DMS114 treated with DMSO at 0.1 percent for 48 hours (cell line): ENCODE results near the gene NPR1.
"Not testable (repeated sequence)": the region's sequence is repeated elsewhere in the genome, so short reads cannot be mapped to it uniquely, and the experiment has no call there.

Source experiments
- DNase-seq: peaks from one replicate; lab custom pipeline; 2025; ENCODE audit not compliant: unreplicated experiment; lab: John Stamatoyannopoulos, UW

The NPR1 gene

DNA sequence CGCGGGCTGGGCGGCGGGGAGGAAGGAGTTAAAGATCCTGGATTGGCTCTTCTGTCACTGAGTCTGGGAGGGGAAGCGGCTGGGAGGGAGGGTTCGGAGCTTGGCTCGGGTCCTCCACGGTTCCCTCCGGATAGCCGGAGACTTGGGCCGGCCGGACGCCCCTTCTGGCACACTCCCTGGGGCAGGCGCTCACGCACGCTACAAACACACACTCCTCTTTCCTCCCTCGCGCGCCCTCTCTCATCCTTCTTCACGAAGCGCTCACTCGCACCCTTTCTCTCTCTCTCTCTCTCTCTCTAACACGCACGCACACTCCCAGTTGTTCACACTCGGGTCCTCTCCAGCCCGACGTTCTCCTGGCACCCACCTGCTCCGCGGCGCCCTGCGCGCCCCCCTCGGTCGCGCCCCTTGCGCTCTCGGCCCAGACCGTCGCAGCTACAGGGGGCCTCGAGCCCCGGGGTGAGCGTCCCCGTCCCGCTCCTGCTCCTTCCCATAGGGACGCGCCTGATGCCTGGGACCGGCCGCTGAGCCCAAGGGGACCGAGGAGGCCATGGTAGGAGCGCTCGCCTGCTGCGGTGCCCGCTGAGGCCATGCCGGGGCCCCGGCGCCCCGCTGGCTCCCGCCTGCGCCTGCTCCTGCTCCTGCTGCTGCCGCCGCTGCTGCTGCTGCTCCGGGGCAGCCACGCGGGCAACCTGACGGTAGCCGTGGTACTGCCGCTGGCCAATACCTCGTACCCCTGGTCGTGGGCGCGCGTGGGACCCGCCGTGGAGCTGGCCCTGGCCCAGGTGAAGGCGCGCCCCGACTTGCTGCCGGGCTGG is at the start of gene NPR1:
TSS of gene NPR1 (plus strand) at position 170 of the 818 bp plus-strand sequence. CDS start at position 591, 421 bp downstream.
- DNase-seq, result peak; percentile 77

- no peak for DNase-seq
Observed at GRCh38 chr1:153629343-153629665, 49.2 kb upstream of the NPR1 start.

- DNase-seq, result no peak
Observed at GRCh38 chr1:153629971-153630370, 48.5 kb upstream of the NPR1 start.

DNA sequence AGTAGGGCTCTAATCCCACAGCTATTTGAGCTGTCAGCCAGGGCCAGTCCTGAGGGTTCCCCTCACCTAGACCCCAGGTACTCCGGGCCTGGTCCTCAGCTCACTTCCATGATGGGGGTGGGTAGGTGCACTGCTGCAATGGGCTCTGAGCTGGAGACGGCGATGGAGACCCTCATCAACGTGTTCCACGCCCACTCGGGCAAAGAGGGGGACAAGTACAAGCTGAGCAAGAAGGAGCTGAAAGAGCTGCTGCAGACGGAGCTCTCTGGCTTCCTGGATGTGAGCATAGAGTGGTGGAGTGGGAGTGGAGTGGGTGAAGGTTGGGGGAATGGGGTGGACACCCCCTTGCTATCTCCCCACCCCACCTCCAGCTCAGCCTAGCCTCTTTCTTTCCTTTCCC is 48.1 kb upstream of the NPR1 start:
- DNase-seq, result no peak

- no peak for DNase-seq
Observed at GRCh38 chr1:153631047-153632022, 47.2 kb upstream of the NPR1 start.

DNA sequence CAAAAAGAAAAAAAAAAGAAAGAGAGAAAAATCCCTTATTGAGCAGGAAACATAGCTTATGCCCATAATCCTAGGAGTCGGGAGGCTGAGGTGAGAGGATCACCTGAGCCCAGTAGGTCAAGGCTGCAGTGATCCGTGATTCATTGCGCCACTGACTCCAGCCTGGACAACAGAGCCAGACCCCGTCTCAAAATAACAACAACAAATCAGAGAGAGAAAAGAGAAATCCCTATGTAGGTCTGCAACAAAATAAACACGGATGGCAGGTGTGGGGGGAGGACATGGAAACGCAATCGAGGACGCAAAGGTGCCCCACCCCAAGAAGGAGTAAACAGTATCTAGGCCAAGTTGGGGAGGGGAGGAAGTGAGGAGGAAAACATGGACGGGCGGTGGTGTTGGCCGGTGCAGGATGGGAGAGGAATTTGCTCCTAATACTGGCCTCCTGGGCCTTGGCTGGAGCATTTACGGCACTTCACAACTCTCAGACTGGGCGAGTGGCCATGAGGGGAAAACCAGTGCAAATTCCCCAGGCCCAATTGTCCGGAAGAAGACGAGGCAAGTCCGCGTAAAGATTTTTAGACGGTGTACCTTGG is 45.2 kb upstream of the NPR1 start:
- DNase-seq, result no peak

DNA sequence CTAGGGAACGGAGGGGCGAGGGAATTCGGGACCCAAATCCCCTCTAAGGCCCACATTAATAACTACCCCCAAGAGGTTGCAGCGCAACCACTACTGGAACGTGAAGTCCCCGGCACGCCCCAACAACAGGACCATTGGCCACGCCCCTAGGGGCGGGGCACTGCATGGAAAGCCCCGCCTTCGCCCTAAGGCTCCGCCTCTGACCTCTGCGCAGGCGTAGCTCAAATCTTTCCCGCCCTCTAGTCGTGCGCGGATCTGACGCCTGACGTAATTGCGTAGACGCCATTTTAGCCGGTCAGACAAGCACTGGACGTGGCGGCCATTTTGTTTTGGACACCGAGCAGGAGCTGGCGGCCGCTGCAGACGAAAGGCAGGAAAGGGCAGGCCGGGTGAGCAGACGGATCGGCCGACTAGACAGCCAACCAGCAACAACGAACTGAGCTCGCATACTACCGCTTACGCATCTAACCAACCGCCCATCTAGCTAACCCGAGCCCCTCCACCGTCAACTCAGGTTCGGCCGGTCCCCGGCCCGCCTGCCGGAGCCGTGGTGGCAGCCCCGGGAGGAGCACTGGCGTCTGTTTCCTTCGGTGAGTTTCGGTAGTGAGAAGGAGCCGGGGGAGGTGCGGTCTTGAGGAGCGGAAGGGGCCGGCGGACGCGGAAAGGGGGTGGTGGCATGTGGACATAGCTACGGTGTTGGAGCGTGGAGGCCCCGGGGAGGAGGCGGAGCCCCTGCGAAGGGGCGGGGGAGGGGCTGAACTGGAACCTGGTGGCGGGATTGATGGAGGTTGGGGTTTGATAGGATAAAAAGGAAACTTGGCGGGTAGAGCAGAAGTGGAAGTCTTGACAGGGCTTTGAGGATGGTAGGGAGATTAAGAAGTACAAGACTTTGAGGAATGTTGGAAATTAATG is 44.5 kb upstream of the NPR1 start, which contains the start of gene CHTOP:
TSS of gene CHTOP (plus strand) at position 313 of the 912 bp plus-strand sequence. CDS start 2,523 bp downstream, outside the sequence.
- DNase-seq, result peak; percentile 96

DNA sequence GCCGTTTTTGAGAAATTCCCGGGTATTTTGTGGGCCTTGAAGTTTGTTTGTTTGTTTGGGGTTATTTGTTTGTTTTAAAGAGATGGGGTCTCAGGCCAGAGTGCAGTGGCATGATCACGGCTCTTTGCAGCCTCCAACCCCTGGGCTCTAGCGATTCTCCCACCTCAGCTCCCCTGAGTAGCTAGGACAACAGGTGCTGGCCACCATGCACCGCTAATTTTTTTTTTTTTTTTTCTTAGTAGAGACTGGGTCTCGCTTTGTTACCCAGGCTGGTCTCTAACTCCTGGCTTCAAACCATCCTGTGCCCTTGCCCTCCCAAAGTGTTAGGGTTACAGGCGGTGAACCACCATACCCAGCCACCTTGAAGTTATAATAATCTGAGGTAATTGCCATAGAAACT is 42.6 kb upstream of the NPR1 start:
- no peak for DNase-seq

- no peak for DNase-seq
Observed at GRCh38 chr1:153636312-153636711, 42.2 kb upstream of the NPR1 start.

DNA sequence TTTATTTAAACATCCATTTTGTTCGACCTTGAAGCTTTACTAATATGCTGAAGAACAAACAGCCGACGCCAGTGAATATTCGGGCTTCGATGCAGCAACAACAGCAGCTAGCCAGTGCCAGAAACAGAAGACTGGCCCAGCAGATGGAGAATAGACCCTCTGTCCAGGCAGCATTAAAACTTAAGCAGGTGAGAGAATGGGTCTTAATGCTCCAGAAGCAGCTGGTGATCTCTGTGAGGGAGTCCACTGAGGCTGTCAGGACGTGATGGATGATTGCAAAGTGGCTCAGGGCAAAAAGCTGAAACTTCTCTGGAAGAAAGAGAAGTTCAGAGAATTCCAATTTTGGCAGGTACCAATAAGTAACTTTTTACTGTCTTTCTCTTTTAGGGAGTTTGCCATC is 40.2 kb upstream of the NPR1 start:
- no peak for DNase-seq

DNA sequence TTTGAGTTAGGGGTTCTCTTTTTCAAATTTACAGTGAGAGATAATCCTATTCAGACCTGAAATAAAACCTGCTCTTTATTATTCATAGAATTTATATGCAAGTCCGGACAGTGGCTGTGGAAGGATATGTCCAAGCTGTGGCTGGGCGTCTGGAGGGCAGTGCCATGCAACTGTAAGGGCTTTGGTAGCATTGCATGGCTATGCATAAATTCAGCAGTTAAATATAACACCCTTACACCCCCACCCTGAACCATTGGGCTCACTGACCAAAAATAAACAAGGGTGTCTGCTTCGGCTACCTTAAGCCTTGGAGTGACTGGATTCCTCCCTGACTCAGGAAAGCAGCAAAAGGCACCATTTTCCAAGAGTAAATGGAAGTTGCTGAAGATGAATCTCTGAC is 39.2 kb upstream of the NPR1 start:
- DNase-seq, result no peak

DNA sequence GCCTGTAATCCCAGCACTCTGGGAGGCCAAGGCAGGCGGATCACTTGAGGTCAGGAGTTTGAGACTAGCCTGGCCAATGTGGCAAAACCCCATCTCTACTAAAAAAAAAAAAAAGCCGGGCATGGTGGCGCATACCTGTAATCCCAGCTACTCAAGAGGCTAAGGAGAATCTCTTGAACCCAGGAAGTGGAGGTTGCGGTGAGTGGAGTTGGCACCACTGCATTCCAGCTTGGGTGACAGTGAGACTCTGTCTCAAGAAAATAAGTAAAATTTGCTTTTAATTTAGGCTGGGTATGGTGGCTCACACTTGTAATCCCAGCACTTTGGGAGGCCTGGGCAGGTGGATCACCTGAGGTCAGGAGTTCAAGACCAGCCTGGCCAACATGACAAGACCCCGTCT is 38.3 kb upstream of the NPR1 start:
- not testable (repeated sequence) for DNase-seq

- no peak for DNase-seq
Observed at GRCh38 chr1:153640861-153641260, 37.6 kb upstream of the NPR1 start.

- no peak for DNase-seq
Observed at GRCh38 chr1:153642161-153642560, 36.3 kb upstream of the NPR1 start.

GRCh38 chr1:153643100-153643499 is 35.4 kb upstream of the NPR1 start:
- no peak for DNase-seq

- DNase-seq, result no peak
Observed at GRCh38 chr1:153643816-153644215, 34.7 kb upstream of the NPR1 start.

DNA sequence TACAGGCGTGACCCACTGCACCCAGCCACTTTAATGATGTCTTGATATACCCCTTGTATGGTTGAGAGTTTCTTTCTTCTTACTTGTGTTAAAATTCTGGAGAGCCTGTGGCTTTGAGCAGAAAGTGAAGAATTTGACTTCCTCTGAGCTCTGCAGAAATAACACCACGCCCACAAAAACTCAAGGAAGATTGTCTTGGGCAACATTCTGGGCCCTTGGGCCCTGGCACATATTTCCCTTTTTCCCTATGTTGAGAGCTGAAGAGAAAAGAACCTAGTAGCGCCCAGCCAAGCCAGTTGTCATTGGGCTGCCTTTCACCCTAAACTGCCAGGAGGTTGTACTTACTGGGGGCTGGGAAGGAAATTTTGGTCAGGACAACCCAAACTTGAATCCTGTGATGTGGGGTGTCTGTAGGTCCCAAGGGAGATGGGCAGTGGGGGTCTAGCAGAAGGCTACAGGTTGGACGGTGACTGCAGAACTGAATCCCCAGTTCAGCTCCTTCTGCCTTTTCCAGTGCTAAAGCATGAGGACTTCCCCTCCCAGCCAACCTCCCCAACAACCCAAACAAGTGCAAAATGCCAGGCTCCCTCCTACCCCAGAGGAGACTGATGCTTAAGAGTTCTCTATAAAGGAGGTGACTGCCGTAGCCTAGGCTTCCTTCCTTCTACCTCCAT is 31.7 kb upstream of the NPR1 start:
- DNase-seq, result no peak

DNA sequence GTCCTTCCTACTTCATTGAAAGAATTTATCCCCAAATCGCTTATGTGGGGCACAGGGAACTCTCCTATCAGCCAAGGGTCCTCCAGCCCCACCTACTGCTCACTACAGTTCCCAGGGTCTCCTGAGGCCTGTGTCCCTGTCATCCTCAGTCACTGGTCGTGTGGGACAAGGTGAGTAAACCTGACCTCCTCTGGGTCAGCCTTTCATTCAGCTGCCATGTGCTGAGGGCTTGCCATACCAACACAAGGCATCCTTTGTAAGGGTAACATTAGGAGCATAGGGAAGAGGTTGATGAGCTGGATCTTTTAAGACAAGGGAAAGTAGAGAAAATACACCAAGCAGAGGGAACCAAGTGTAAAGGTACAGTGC is 31.2 kb upstream of the NPR1 start:
- DNase-seq, result no peak

DNA sequence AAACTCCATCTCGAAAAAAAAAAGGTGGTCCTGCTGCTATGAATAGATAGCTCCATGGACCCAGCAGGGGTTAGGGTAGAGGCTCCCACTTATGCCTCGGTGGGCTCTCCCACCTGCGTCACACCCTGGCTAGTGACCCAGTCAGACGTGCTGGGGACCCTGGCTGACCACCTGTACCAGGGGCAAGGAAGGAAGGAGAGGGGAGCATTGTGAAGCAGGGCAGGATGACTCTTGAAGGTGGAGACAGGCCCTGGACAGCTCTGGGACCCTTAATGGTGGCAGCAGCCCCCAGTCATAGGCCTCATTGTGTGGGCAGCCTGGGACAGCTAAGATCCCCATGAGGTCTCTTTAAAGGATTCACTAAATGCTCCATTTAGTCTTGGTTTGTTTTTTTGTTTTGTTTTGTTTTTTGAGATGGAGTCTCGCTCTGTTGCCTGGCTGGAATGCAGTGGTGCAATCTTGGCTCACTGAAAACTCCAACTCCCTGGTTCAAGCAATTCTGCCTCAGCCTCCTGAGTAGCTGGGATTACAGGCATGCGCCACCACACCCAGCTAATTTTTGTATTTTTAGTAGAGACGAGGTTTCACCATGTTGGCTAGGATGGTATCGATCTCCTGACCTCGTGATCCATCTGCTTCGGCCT is 30.4 kb upstream of the NPR1 start:
- no peak for DNase-seq
